Measurements from ENCODE around the gene NIM1K. TPM values are rescaled to one million over a fixed set of nuclear protein-coding genes. Genes with fewer than 3 reads are reported as not detected.

The NIM1K gene
- total and polyA plus RNA-seq, 2 of the 13 experiments (the other 11 are each of a cell fraction or from before 2014, with no cell fraction given), result 0.04 TPM; not detected in 1

DNA sequence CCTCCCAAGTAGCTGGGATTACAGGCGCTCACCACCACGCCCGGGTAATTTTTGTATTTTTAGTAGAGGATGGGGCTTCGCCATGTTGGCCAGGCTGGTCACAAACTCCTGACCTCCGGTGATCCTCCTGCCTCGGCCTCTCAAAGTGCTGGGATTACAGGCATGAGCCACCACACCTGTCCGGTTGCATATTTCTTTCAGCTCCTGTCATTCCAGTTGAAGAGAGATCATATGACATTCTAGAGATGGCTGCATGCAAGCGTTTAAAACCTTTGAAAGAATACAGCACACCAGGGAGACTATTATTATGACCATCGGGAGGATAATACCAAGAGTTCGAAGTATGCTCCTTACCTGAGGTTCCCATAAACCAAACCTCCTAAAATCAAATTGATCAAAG is 9.6 kb upstream of the NIM1K start:
- ATAC-seq, result no peak
- in situ Hi-C loops (cut with HindIII; ENCODE audit: extremely low pct_ligation_motif_present, low pct_unique_long_range_greater_than_20kb), result no loop called here
- no peak overlapping the region for H3K27ac ChIP-seq (ENCODE audit: extremely low read length, insufficient read depth, low read length)
- H2AFZ ChIP-seq (ENCODE audit: low read length), result no peak overlapping the region
- BruUV-seq (replicated peaks), result no TSS peak
- H3K4me3 ChIP-seq (replicated peaks in 1 of 3; ENCODE audit: insufficient read depth in 1 of 3, low read depth in 2 of 3, low read length in 3 of 3), result no peak overlapping the region
- no peaks in the 10 kb centered on the region for H3K79me2 ChIP-seq (ENCODE audit: insufficient read depth, low read length)
- H3K36me3 ChIP-seq (replicated peaks in 1 of 2; ENCODE audit: control insufficient read depth in 1 of 2, insufficient read depth in 2 of 2, low read length in 2 of 2), result no peaks in the 10 kb centered on the region
- no peaks in the 10 kb centered on the region for H3K27me3 ChIP-seq (ENCODE audit: control insufficient read depth in 1 of 2, insufficient read depth in 2 of 2, low read length in 2 of 2)
- CTCF ChIA-PET (ENCODE audit: low intra/inter-chr PET ratio, low total read pairs), result no interaction called here
- 92% methylated on average over 10 of the region's 10 CpGs for WGBS (ENCODE audit: low lambda C conversion rate)
- no peaks in the 10 kb centered on the region for H4K20me1 ChIP-seq (ENCODE audit: insufficient read depth, low read length)
- DNase-seq (ENCODE audit: low spot score), result no peak
- no peak overlapping the region for H3K4me2 ChIP-seq (ENCODE audit: low read depth, low read length)
- no peaks in the 10 kb centered on the region for H3K4me1 ChIP-seq (ENCODE audit: insufficient read depth, low read length)
- H3K9ac ChIP-seq (ENCODE audit: insufficient read depth, low read depth, low read length), result no peak overlapping the region
- POLR2A ChIA-PET, result no interaction called here
- H3K9me3 ChIP-seq (ENCODE audit: low read length), result no peaks in the 10 kb centered on the region
- no peak for FAIRE-seq
- intact Hi-C loops (cut with micrococcal nuclease; ENCODE audit: unreplicated experiment), result no loop called here
- TF ChIP-seq ZNF263 (CRISPR knock-in tag; IDR thresholded peaks at IDR 0.05) (no peak), ZNF382 (CRISPR knock-in tag; IDR thresholded peaks at IDR 0.05; ENCODE audit: borderline replicate concordance) (no peak), MAF1 (CRISPR knock-in tag; IDR thresholded peaks at IDR 0.05; ENCODE audit: borderline replicate concordance) (no peak), ZNF564 (CRISPR knock-in tag; IDR thresholded peaks at IDR 0.05) (no peak), PCBP1 (IDR thresholded peaks at IDR 0.05; ENCODE audit: borderline replicate concordance, low read depth, low read length) (no peak), BRD4 (CRISPR knock-in tag; IDR thresholded peaks at IDR 0.05) (no peak), ZNF720 (CRISPR knock-in tag; IDR thresholded peaks at IDR 0.05) (no peak), AGO1 (IDR thresholded peaks at IDR 0.05; ENCODE audit: low read depth, low read length, poor library complexity, severe bottlenecking) (no peak), ZNF138 (CRISPR knock-in tag; IDR thresholded peaks at IDR 0.05; ENCODE audit: low read depth) (no peak), IRF2 (CRISPR knock-in tag; IDR thresholded peaks at IDR 0.05) (no peak)
- TF ChIP-seq, protein P1, sequence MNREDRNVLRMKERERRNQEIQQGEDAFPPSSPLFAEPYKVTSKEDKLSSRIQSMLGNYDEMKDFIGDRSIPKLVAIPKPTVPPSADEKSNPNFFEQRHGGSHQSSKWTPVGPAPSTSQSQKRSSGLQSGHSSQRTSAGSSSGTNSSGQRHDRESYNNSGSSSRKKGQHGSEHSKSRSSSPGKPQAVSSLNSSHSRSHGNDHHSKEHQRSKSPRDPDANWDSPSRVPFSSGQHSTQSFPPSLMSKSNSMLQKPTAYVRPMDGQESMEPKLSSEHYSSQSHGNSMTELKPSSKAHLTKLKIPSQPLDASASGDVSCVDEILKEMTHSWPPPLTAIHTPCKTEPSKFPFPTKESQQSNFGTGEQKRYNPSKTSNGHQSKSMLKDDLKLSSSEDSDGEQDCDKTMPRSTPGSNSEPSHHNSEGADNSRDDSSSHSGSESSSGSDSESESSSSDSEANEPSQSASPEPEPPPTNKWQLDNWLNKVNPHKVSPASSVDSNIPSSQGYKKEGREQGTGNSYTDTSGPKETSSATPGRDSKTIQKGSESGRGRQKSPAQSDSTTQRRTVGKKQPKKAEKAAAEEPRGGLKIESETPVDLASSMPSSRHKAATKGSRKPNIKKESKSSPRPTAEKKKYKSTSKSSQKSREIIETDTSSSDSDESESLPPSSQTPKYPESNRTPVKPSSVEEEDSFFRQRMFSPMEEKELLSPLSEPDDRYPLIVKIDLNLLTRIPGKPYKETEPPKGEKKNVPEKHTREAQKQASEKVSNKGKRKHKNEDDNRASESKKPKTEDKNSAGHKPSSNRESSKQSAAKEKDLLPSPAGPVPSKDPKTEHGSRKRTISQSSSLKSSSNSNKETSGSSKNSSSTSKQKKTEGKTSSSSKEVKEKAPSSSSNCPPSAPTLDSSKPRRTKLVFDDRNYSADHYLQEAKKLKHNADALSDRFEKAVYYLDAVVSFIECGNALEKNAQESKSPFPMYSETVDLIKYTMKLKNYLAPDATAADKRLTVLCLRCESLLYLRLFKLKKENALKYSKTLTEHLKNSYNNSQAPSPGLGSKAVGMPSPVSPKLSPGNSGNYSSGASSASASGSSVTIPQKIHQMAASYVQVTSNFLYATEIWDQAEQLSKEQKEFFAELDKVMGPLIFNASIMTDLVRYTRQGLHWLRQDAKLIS (CRISPR knock-in tag; IDR thresholded peaks at IDR 0.05), result no peak
- TF ChIP-seq, protein P2, sequence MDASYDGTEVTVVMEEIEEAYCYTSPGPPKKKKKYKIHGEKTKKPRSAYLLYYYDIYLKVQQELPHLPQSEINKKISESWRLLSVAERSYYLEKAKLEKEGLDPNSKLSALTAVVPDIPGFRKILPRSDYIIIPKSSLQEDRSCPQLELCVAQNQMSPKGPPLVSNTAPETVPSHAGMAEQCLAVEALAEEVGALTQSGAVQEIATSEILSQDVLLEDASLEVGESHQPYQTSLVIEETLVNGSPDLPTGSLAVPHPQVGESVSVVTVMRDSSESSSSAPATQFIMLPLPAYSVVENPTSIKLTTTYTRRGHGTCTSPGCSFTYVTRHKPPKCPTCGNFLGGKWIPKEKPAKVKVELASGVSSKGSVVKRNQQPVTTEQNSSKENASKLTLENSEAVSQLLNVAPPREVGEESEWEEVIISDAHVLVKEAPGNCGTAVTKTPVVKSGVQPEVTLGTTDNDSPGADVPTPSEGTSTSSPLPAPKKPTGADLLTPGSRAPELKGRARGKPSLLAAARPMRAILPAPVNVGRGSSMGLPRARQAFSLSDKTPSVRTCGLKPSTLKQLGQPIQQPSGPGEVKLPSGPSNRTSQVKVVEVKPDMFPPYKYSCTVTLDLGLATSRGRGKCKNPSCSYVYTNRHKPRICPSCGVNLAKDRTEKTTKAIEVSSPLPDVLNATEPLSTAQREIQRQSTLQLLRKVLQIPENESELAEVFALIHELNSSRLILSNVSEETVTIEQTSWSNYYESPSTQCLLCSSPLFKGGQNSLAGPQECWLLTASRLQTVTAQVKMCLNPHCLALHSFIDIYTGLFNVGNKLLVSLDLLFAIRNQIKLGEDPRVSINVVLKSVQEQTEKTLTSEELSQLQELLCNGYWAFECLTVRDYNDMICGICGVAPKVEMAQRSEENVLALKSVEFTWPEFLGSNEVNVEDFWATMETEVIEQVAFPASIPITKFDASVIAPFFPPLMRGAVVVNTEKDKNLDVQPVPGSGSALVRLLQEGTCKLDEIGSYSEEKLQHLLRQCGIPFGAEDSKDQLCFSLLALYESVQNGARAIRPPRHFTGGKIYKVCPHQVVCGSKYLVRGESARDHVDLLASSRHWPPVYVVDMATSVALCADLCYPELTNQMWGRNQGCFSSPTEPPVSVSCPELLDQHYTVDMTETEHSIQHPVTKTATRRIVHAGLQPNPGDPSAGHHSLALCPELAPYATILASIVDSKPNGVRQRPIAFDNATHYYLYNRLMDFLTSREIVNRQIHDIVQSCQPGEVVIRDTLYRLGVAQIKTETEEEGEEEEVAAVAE (CRISPR knock-in tag; IDR thresholded peaks at IDR 0.05; ENCODE audit: borderline replicate concordance), result no peak
- TF ChIP-seq, protein P3, sequence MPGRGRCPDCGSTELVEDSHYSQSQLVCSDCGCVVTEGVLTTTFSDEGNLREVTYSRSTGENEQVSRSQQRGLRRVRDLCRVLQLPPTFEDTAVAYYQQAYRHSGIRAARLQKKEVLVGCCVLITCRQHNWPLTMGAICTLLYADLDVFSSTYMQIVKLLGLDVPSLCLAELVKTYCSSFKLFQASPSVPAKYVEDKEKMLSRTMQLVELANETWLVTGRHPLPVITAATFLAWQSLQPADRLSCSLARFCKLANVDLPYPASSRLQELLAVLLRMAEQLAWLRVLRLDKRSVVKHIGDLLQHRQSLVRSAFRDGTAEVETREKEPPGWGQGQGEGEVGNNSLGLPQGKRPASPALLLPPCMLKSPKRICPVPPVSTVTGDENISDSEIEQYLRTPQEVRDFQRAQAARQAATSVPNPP (CRISPR knock-in tag; IDR thresholded peaks at IDR 0.05), result no peak
- TF ChIP-seq, protein P4, sequence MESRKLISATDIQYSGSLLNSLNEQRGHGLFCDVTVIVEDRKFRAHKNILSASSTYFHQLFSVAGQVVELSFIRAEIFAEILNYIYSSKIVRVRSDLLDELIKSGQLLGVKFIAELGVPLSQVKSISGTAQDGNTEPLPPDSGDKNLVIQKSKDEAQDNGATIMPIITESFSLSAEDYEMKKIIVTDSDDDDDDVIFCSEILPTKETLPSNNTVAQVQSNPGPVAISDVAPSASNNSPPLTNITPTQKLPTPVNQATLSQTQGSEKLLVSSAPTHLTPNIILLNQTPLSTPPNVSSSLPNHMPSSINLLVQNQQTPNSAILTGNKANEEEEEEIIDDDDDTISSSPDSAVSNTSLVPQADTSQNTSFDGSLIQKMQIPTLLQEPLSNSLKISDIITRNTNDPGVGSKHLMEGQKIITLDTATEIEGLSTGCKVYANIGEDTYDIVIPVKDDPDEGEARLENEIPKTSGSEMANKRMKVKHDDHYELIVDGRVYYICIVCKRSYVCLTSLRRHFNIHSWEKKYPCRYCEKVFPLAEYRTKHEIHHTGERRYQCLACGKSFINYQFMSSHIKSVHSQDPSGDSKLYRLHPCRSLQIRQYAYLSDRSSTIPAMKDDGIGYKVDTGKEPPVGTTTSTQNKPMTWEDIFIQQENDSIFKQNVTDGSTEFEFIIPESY (CRISPR knock-in tag; IDR thresholded peaks at IDR 0.05), result no peak
